ENCODE results near the gene MRPL55. TPM values are rescaled to one million over a fixed set of nuclear protein-coding genes. Genes with fewer than 3 reads are reported as not detected.

Gene MRPL55
- total and polyA plus RNA-seq, 2 of the 13 experiments (the other 11 are each of a cell fraction or from before 2014, with no cell fraction given) = 58.6 to 92.9 TPM

- TF ChIP-seq SIX1 (CRISPR knock-in tag; IDR thresholded peaks at IDR 0.05; ENCODE audit: borderline replicate concordance) (0 out of 2 replicates have a peak, but pooled peaks have one; percentile 18), SAP130 (CRISPR knock-in tag; IDR thresholded peaks at IDR 0.05; ENCODE audit: low read depth) (peak; percentile 43), ZNF570 (CRISPR knock-in tag; IDR thresholded peaks at IDR 0.05; ENCODE audit: borderline replicate concordance) (no peak), SRSF4 (IDR thresholded peaks at IDR 0.05; ENCODE audit: low read depth, low read length, poor library complexity, severe bottlenecking) (no peak), ZNF333 (CRISPR knock-in tag; IDR thresholded peaks at IDR 0.05; ENCODE audit: borderline replicate concordance) (0 out of 2 replicates have a peak, but pooled peaks have one; percentile 7), ZNF318 (CRISPR knock-in tag; IDR thresholded peaks at IDR 0.05) (no peak), ZNF558 (CRISPR knock-in tag; IDR thresholded peaks at IDR 0.05; ENCODE audit: borderline replicate concordance) (0 out of 2 replicates have a peak, but pooled peaks have one; percentile 16), RORA (CRISPR knock-in tag; IDR thresholded peaks at IDR 0.05) (no peak), GFI1 (CRISPR knock-in tag; IDR thresholded peaks at IDR 0.05; ENCODE audit: borderline replicate concordance) (peak; percentile 33; the same call in 1 of the 2 replicates), SKIL (CRISPR knock-in tag; IDR thresholded peaks at IDR 0.05; ENCODE audit: borderline replicate concordance) (no peak), ZIK1 (CRISPR knock-in tag; IDR thresholded peaks at IDR 0.05; ENCODE audit: borderline replicate concordance, low read depth) (no peak), ZNF879 (CRISPR knock-in tag; IDR thresholded peaks at IDR 0.05) (no peak)
- TF ChIP-seq, protein P1, sequence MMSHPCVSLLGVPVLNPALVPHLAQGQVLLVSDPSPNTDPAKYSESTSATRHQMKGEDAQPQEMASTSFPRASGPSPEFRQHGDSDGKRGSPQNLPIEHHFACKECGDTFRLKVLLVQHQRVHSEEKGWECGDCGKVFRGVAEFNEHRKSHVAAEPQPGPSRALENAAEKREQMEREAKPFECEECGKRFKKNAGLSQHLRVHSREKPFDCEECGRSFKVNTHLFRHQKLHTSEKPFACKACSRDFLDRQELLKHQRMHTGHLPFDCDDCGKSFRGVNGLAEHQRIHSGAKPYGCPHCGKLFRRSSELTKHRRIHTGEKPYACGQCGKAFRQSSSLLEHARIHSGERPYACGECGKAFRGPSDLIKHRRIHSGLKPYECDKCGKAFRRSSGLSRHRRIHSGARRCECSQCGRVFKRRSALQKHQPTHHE (CRISPR knock-in tag; IDR thresholded peaks at IDR 0.05; ENCODE audit: borderline replicate concordance) = no peak
- TF ChIP-seq, protein P2, sequence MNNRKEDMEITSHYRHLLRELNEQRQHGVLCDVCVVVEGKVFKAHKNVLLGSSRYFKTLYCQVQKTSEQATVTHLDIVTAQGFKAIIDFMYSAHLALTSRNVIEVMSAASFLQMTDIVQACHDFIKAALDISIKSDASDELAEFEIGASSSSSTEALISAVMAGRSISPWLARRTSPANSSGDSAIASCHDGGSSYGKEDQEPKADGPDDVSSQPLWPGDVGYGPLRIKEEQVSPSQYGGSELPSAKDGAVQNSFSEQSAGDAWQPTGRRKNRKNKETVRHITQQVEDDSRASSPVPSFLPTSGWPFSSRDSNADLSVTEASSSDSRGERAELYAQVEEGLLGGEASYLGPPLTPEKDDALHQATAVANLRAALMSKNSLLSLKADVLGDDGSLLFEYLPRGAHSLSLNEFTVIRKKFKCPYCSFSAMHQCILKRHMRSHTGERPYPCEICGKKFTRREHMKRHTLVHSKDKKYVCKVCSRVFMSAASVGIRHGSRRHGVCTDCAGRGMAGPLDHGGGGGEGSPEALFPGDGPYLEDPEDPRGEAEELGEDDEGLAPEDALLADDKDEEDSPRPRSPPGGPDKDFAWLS (CRISPR knock-in tag; IDR thresholded peaks at IDR 0.05; ENCODE audit: borderline replicate concordance) = 0 out of 2 replicates have a peak, but pooled peaks have one; percentile 28
Observed at GRCh38 chr1:228150461-228151179, 41.5 kb upstream of the MRPL55 start (continued).

Data from HepG2 (cell line).